Renal cortical epithelial cell (primary cell): Measurements from ENCODE around the gene WNT3A. TPM values are rescaled to one million over a fixed set of nuclear protein-coding genes. Genes with fewer than 3 reads are reported as not detected.

Experiments used
- DNase-seq: peaks from one replicate; pipeline ENCODE4 v3.0.0-alpha.2; 2011; ENCODE audit warnings: low read depth
- total RNA-seq: library from RNA; depleted of rRNA; stranded (reverse); fragments of >200 nt; gene quantifications from 2 replicates; pipeline ENCODE4 v1.2.3, GENCODE V29; 2014

The WNT3A gene
- total RNA-seq, 1 donor from 2014 or later: not detected

GRCh38 chr1:228100822-228101613 lies 94.2 kb downstream of the WNT3A start:
- DNase-seq: no peak

GRCh38 chr1:228101614-228101993 lies 94.8 kb downstream of the WNT3A start:
- no peak for DNase-seq

GRCh38 chr1:228101994-228102790 lies 95.4 kb downstream of the WNT3A start:
- no peak for DNase-seq

- DNase-seq: peak; percentile 74
These were observed 96.2 kb downstream of the WNT3A start, which contains the start of gene C1orf35 for GRCh38 chr1:228102791-228103620. Gene C1orf35, minus strand, starts transcription at chr1:228103325. Its CDS starts 98 bp downstream, at chr1:228103227.

- no peak for DNase-seq
These were observed 97.9 kb downstream of the WNT3A start for GRCh38 chr1:228104526-228105269.

GRCh38 chr1:228105270-228105995 lies 98.6 kb downstream of the WNT3A start:
- DNase-seq: no peak

GRCh38 chr1:228105996-228106799 lies 99.4 kb downstream of the WNT3A start:
- no peak for DNase-seq

- no peak for DNase-seq
These were observed 99.9 kb downstream of the WNT3A start for GRCh38 chr1:228106800-228107054.

GRCh38 chr1:228107636-228108035 lies 100.8 kb downstream of the WNT3A start:
- DNase-seq: no peak

GRCh38 chr1:228108055-228108690 lies 101.4 kb downstream of the WNT3A start:
- no peak for DNase-seq

GRCh38 chr1:228108742-228109072 lies 101.9 kb downstream of the WNT3A start:
- no peak for DNase-seq

GRCh38 chr1:228109073-228109961 lies 102.5 kb downstream of the WNT3A start, which contains the start of gene MRPL55:
Gene MRPL55, minus strand, starts transcription at chr1:228109299. Its CDS starts 1,039 bp downstream, at chr1:228108260.
- DNase-seq: peak; percentile 87

GRCh38 chr1:228109962-228110488 lies 103.2 kb downstream of the WNT3A start:
- peak; percentile 66 for DNase-seq

GRCh38 chr1:228110556-228110955 lies 103.8 kb downstream of the WNT3A start:
- DNase-seq: no peak
